Mesenchymal stem cell (in vitro differentiated cells and primary cell): Measurements from ENCODE around the gene PCNX2.
"Not testable (repeated sequence)": the region's sequence is repeated elsewhere in the genome, so short reads cannot be mapped to it uniquely, and the experiment has no call there.

Source experiments
- DNase-seq: peaks from one replicate; pipeline ENCODE4 v3.0.0-alpha.2; 2013
- H2AFZ ChIP-seq: one replicate; pipeline ENCODE4 v1.6.1; 2013; ENCODE audit warnings: low read depth, mild to moderate bottlenecking, control low read depth, inconsistent platforms, low read length, moderate library complexity
- H2AK5ac ChIP-seq: 2 replicates; pipeline ENCODE4 v1.6.1; 2013; ENCODE audit warnings: low read length, moderate library complexity, mild to moderate bottlenecking, inconsistent platforms; ENCODE audit not compliant: severe bottlenecking
- H2BK120ac ChIP-seq: one replicate; pipeline ENCODE4 v1.6.1; 2013; ENCODE audit warnings: low read depth, mild to moderate bottlenecking, inconsistent platforms, low read length, moderate library complexity
- H2BK12ac ChIP-seq, 2 experiments: one replicate each; pipeline ENCODE4 v1.6.1; 2013; ENCODE audit warnings: inconsistent platforms in 2 of 2, low read length in 2 of 2, mild to moderate bottlenecking in 2 of 2, moderate library complexity in 2 of 2, control low read depth in 1 of 2
- H2BK15ac ChIP-seq: one replicate; pipeline ENCODE4 v1.6.1; 2013; ENCODE audit warnings: mild to moderate bottlenecking, low read depth, inconsistent platforms; ENCODE audit not compliant: poor library complexity, severe bottlenecking
- H2BK5ac ChIP-seq: 2 replicates; pipeline ENCODE4 v1.6.1; 2013; ENCODE audit warnings: low read depth, mild to moderate bottlenecking, low read length, control low read depth, inconsistent platforms; ENCODE audit not compliant: poor library complexity, severe bottlenecking
- H3K14ac ChIP-seq, 2 experiments: one replicate each; pipeline ENCODE4 v1.6.1; 2013; ENCODE audit warnings: inconsistent platforms in 2 of 2, low read length in 2 of 2, control low read depth in 1 of 2, mild to moderate bottlenecking in 1 of 2, moderate library complexity in 1 of 2
- H3K18ac ChIP-seq, 2 experiments: one replicate each; pipeline ENCODE4 v1.6.1; 2013; ENCODE audit warnings: inconsistent platforms in 2 of 2, low read length in 2 of 2, control low read depth in 1 of 2, low read depth in 1 of 2, mild to moderate bottlenecking in 1 of 2
- H3K23ac ChIP-seq, 2 experiments: one replicate each; pipeline ENCODE4 v1.6.1; 2013; ENCODE audit warnings: inconsistent platforms in 2 of 2, low read length in 2 of 2, mild to moderate bottlenecking in 2 of 2, moderate library complexity in 2 of 2, control low read depth in 1 of 2
- H3K27ac ChIP-seq: 2 replicates; pipeline ENCODE4 v1.5.1; 2013; ENCODE audit warnings: mild to moderate bottlenecking, moderate library complexity, low read length, control low read depth, inconsistent platforms; ENCODE audit not compliant: poor library complexity, severe bottlenecking
- H3K27me3 ChIP-seq, 2 experiments: 2 replicates each; pipeline versions ENCODE4 v1.6.1 to v1.7.0; 2013; ENCODE audit warnings: low read length in 2 of 2, mild to moderate bottlenecking in 2 of 2, moderate library complexity in 2 of 2, control low read depth in 1 of 2, inconsistent platforms in 1 of 2; ENCODE audit not compliant: control insufficient read depth in 1 of 2, insufficient read depth in 1 of 2
- H3K36me3 ChIP-seq, 2 experiments: 2 replicates each; pipeline versions ENCODE4 v1.6.1 to v1.7.0; 2013; ENCODE audit warnings: low read length in 2 of 2, control low read depth in 1 of 2, inconsistent platforms in 1 of 2, low read depth in 1 of 2, mild to moderate bottlenecking in 1 of 2; ENCODE audit not compliant: insufficient read depth in 2 of 2, control insufficient read depth in 1 of 2
- H3K4ac ChIP-seq, 2 experiments: one replicate each; pipeline ENCODE4 v1.6.1; 2013; ENCODE audit warnings: inconsistent platforms in 2 of 2, low read length in 2 of 2, mild to moderate bottlenecking in 2 of 2, moderate library complexity in 2 of 2, control low read depth in 1 of 2, low read depth in 1 of 2
- H3K4me1 ChIP-seq: 2 replicates; pipeline ENCODE4 v1.6.1; 2013; ENCODE audit warnings: low read depth, low read length, control low read depth; ENCODE audit not compliant: control insufficient read depth, insufficient read depth
- H3K4me2 ChIP-seq: 2 replicates; pipeline ENCODE4 v1.6.1; 2013; ENCODE audit warnings: low read length, mild to moderate bottlenecking, inconsistent platforms; ENCODE audit not compliant: poor library complexity, severe bottlenecking
- H3K4me3 ChIP-seq, 2 experiments: 2 replicates each; pipeline versions ENCODE4 v1.5.1 to v1.7.0; 2013; ENCODE audit warnings: low read length in 2 of 2, mild to moderate bottlenecking in 2 of 2, control low read depth in 1 of 2, low read depth in 1 of 2; ENCODE audit not compliant: insufficient read depth in 1 of 2
- H3K79me1 ChIP-seq: replicated peaks from 2 replicates; pipeline ENCODE4 v1.6.1; 2013; ENCODE audit warnings: mild to moderate bottlenecking, control low read depth, low read length, inconsistent platforms; ENCODE audit not compliant: poor library complexity, severe bottlenecking
- H3K9ac ChIP-seq: 2 replicates; pipeline ENCODE4 v1.7.0; 2013; ENCODE audit warnings: mild to moderate bottlenecking, low read length, moderate library complexity
- H3K9me3 ChIP-seq: 2 replicates; pipeline ENCODE4 v1.7.0; 2013; ENCODE audit warnings: mild to moderate bottlenecking, low read length; ENCODE audit not compliant: control insufficient read depth
- H4K8ac ChIP-seq: one replicate; pipeline ENCODE4 v1.6.1; 2013; ENCODE audit warnings: inconsistent platforms, mild to moderate bottlenecking, low read length, moderate library complexity
- H4K91ac ChIP-seq: one replicate; pipeline ENCODE4 v1.6.1; 2013; ENCODE audit warnings: mild to moderate bottlenecking, low read length, inconsistent platforms
- WGBS: methylation state at CpG from one replicate; pipeline ENCODE4 v1.1.7; 2013; ENCODE audit warnings: mixed read lengths; 5-methylcytosine and 5-hydroxymethylcytosine counted together

The PCNX2 gene

DNA sequence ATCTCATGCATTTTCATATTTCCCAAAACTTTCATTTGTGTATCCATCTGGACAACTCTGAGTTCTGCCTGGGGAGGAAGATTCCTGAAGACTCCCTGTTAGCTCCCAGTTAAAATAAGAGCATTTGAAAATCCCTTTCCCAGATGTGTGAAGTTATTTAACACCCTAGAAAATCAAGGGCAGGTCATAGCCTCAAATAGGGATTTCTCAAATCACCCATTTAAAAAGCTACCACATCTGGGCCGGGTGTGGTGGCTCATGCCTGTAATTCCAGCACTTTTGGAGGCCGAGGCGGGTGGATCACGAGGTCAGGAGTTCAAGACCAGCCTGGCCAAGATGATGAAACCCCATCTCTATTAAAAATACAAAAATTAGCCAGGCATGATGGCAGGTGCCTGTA, 214.7 kb downstream of the PCNX2 start:
- DNase-seq, H2AFZ ChIP-seq, H4K8ac ChIP-seq, H2BK12ac ChIP-seq, H2AK5ac ChIP-seq, H3K27ac ChIP-seq, H3K27me3 ChIP-seq, H4K91ac ChIP-seq, H3K79me1 ChIP-seq, H2BK120ac ChIP-seq, H3K23ac ChIP-seq, H3K4ac ChIP-seq, H3K4me2 ChIP-seq, H3K14ac ChIP-seq, H3K4me3 ChIP-seq, H3K9me3 ChIP-seq, H2BK15ac ChIP-seq, H3K4me1 ChIP-seq, H3K9ac ChIP-seq, H3K18ac ChIP-seq, H2BK5ac ChIP-seq: not testable (repeated sequence)
- WGBS = 95% methylated on average over 4 of the region's 4 CpGs
- H3K36me3 ChIP-seq = peaks cover 3 to 37% of the 10 kb centered on the region in 2 experiments

DNA sequence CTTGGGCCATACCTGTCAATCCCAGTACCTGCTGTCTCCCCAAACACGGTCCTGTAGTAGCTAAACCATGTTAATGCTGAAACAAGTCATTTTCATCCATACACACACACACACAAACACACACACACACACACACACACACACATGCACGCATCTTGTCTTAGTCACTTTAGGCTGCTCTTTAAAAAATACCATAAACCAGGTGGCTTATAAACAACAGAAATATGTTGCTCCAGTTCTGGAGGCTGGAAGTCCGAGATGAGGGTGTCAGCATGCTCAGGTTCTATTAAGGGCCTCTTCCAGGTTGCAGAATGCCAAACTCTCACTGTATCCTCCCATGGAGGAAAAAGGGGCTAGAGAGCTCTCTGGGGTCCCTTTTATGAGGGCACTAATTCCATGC, 215.2 kb downstream of the PCNX2 start:
- Histone ChIP-seq H3K4me3 (no peak overlapping the region), H3K4me2 (no peak overlapping the region), H3K9ac (no peak overlapping the region), H3K79me1 (peaks cover 1% of the 10 kb centered on the region), H3K23ac (no peak overlapping the region), H2BK5ac (no peak overlapping the region), H3K4me1 (peaks cover 7% of the 10 kb centered on the region), H3K27me3 (peaks cover 0 to 4% of the 10 kb centered on the region in 2 experiments), H3K27ac (no peak overlapping the region), H2BK12ac (no peak overlapping the region), H4K8ac (no peak overlapping the region), H2BK120ac (no peak overlapping the region), H3K14ac (no peak overlapping the region), H2BK15ac (no peak overlapping the region), H3K4ac (no peak overlapping the region), H4K91ac (no peak overlapping the region), H3K18ac (no peak overlapping the region), H3K9me3 (no peaks in the 10 kb centered on the region), H3K36me3 (peaks cover 3 to 32% of the 10 kb centered on the region in 2 experiments), H2AFZ (no peak overlapping the region), H2AK5ac (no peak overlapping the region)
- WGBS = 100% methylated on average over 2 of the region's 3 CpGs
- DNase-seq = no peak

DNA sequence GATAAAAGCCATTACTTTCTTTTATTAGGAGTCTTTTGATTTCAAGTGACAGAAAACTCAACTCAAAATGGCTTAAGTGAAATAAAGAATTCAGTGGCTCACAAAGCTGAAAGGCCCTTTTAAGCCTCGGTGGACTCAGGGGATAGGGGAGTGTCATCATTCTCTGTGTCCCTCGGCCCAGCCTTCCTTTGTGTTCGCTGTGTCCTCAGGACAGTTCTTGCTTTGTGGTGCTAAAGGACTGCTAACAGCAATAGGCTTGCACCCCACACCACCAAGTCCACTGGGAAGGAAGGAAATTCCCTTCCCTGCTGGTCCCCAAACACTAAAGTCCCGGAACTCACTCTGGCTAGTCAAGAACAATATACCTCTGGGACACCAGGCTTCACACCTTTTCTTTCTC, 216.0 kb downstream of the PCNX2 start:
- H3K27me3 ChIP-seq = peaks cover 0 to 4% of the 10 kb centered on the region in 2 experiments
- no peaks in the 10 kb centered on the region for H3K9me3 ChIP-seq
- H4K91ac ChIP-seq = no peak overlapping the region
- peak overlapping the region in 1 of 2 experiments; percentile 96 for H2BK12ac ChIP-seq
- no peak overlapping the region for H3K9ac ChIP-seq
- no peak overlapping the region for H3K4me2 ChIP-seq
- no peak overlapping the region for H3K27ac ChIP-seq
- H3K79me1 ChIP-seq = peaks cover 1% of the 10 kb centered on the region
- no peak overlapping the region for H2AFZ ChIP-seq
- peak overlapping the region in 1 of 2 experiments; percentile 14 for H3K18ac ChIP-seq
- H3K4me1 ChIP-seq = peaks cover 7% of the 10 kb centered on the region
- no peak overlapping the region for H2BK15ac ChIP-seq
- no peak overlapping the region for H3K23ac ChIP-seq
- 97% methylated on average over 4 of the region's 4 CpGs for WGBS
- no peak for DNase-seq
- peaks cover 3 to 32% of the 10 kb centered on the region in 2 experiments for H3K36me3 ChIP-seq
- H2BK5ac ChIP-seq = no peak overlapping the region
- H3K4ac ChIP-seq = no peak overlapping the region
- peak overlapping the region; percentile 94 for H2AK5ac ChIP-seq
- H4K8ac ChIP-seq = no peak overlapping the region
- H2BK120ac ChIP-seq = no peak overlapping the region
- H3K14ac ChIP-seq = no peak overlapping the region
- no peak overlapping the region for H3K4me3 ChIP-seq

GRCh38 chr1:233078396-233078795, 217.1 kb downstream of the PCNX2 start:
- H3K18ac ChIP-seq = peak overlapping the region in 1 of 2 experiments; percentile 22
- H3K36me3 ChIP-seq = peaks cover 3 to 22% of the 10 kb centered on the region in 2 experiments
- peak; percentile 35 for DNase-seq
- no peak overlapping the region for H3K14ac ChIP-seq
- H3K23ac ChIP-seq = no peak overlapping the region
- no peak overlapping the region for H3K27ac ChIP-seq
- H2AFZ ChIP-seq = no peak overlapping the region
- no peak overlapping the region for H2BK15ac ChIP-seq
- no peak overlapping the region for H2AK5ac ChIP-seq
- H2BK120ac ChIP-seq = no peak overlapping the region
- no peak overlapping the region for H2BK12ac ChIP-seq
- H3K9me3 ChIP-seq = peaks cover 7% of the 10 kb centered on the region
- no peak overlapping the region for H3K4me2 ChIP-seq
- H3K79me1 ChIP-seq = peaks cover 1% of the 10 kb centered on the region
- 80% methylated on average over 6 of the region's 6 CpGs for WGBS
- no peak overlapping the region for H3K4ac ChIP-seq
- no peak overlapping the region for H2BK5ac ChIP-seq
- peaks cover 7% of the 10 kb centered on the region for H3K4me1 ChIP-seq
- no peak overlapping the region for H3K9ac ChIP-seq
- H3K4me3 ChIP-seq = no peak overlapping the region
- H4K8ac ChIP-seq = no peak overlapping the region
- H4K91ac ChIP-seq = no peak overlapping the region
- H3K27me3 ChIP-seq = peaks cover 0 to 4% of the 10 kb centered on the region in 2 experiments
